Stimulated activated effector memory CD8-positive, alpha-beta T cell treated with anti-CD3 and anti-CD28 coated beads, Interleukin-12 subunit alpha, Interleukin-12 subunit beta, amount 100 ng/mL, for 72 hours (primary cell): ENCODE measurements around the gene NOMO2.
"Not testable (repeated sequence)": the region's sequence is repeated elsewhere in the genome, so short reads cannot be mapped to it uniquely, and the experiment has no call there.

Source experiments
- ATAC-seq: fragments of 150-1000 bp; cut with Tn5 transposase; 2 replicates; pipeline ENCODE4 v1.10.0; 2021
- DNase-seq, 2 donors: peaks; one replicate each; pipeline ENCODE4 v3.0.0; 2021 to 2022; ENCODE audit warnings: low spot score in 2 of 2
- H3K27ac Mint-ChIP-seq: one replicate; pipeline ENCODE4 v1.8.0; 2022; ENCODE audit warnings: mild to moderate bottlenecking, mixed read lengths
- H3K36me3 Mint-ChIP-seq: one replicate; pipeline ENCODE4 v1.8.0; 2022; ENCODE audit warnings: mild to moderate bottlenecking, mixed read lengths
- H3K4me1 Mint-ChIP-seq: one replicate; pipeline ENCODE4 v1.8.0; 2022; ENCODE audit warnings: mixed read lengths
- H3K4me3 Mint-ChIP-seq: one replicate; pipeline ENCODE4 v1.8.0; 2022; ENCODE audit warnings: mild to moderate bottlenecking, mixed read lengths
- H3K9me3 Mint-ChIP-seq: one replicate; pipeline ENCODE4 v1.8.0; 2022; ENCODE audit warnings: mixed read lengths

NOMO2 gene

DNA sequence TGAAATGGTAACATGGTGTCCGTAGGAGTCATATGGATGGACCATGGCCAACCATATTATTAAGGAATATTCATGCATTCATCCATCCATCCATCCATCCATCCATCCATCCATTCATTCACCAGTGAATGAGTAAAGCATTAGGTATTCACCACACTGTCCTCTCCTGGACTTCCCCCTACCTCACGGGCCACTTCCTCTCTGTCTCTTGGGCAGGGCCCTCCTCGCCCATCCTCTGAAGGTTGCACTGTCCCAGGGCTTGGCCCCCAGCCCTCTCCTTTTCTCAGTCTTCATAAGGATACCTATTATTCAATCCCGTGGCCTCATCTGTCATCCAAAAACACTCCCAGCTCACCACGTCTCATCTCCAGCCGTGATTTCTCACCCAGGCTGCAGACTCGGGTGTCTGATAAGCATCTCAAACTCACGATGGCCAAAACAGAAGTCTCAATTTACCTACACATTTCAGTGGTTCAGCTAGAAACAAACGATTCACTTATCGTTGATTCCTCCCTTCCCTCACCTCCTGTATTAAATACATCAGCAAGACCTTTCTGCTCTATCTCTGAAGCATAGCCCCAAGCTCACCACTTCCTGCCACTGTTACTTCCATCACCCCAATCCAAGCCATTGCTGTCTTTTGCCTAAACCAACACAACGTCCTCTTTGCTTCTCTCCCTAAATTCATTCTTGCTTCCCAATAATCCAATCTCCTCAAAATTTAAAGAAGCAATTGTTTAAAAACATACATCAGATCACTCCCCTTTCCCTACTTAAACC, 69.6 kb downstream of the NOMO2 start:
- H3K36me3 Mint-ChIP-seq, H3K27ac Mint-ChIP-seq, DNase-seq, H3K9me3 Mint-ChIP-seq, H3K4me1 Mint-ChIP-seq, H3K4me3 Mint-ChIP-seq: not testable (repeated sequence)
- ATAC-seq = peak; percentile 79

- not testable (repeated sequence) for H3K4me3 Mint-ChIP-seq, H3K36me3 Mint-ChIP-seq, H3K27ac Mint-ChIP-seq, H3K4me1 Mint-ChIP-seq, DNase-seq, H3K9me3 Mint-ChIP-seq, ATAC-seq
Measured at GRCh38 chr16:18436025-18436424, 125.9 kb downstream of the NOMO2 start.

GRCh38 chr16:18415827-18416226, 146.1 kb downstream of the NOMO2 start:
- H3K4me1 Mint-ChIP-seq, H3K27ac Mint-ChIP-seq, H3K36me3 Mint-ChIP-seq, DNase-seq, H3K4me3 Mint-ChIP-seq, H3K9me3 Mint-ChIP-seq: not testable (repeated sequence)
- ATAC-seq = peak; percentile 61

GRCh38 chr16:18409532-18410293, 152.2 kb downstream of the NOMO2 start:
- not testable (repeated sequence) for H3K4me3 Mint-ChIP-seq, H3K9me3 Mint-ChIP-seq, H3K27ac Mint-ChIP-seq, DNase-seq, H3K36me3 Mint-ChIP-seq, H3K4me1 Mint-ChIP-seq
- peak; percentile 67 for ATAC-seq

DNA sequence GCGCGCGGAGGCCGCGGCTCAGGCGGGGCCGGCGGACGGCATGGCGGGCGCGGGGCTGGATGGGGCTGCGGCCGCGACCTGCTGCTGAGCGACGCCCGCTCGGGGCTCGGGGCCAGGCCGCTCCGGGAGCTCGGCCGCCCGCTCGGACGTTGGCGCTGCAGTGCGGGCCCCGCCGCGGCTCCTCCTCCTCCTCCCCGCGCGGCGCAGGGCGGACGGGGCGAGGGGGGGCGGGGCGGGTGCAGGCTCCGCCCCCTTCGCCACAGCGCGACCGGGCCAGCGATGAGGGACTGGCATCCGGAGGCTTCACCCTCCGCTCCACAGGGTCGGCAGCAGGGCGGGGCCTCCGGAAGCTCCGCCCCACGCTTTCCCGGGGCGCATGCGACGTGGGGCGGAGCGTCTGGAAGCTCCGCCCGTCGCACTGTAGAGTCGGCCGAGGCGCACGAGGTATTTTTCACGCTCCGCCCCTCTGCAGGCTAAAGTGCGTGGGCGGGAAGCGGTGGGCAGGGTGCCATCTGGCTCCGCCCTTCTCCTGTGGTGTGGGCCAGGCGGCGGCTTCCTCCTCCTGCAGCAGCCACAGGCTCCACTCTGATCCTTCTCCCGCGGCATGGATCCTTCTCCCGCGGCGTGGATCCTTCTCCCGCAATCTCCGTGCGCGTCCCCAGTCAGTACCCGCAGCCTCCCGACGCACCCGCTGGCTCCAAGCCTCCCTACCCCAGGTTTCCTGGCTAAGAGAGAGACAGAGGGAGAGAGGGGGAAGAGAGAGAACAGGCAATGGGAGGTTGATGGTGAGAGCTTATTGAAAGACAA, 159.8 kb downstream of the NOMO2 start:
- DNase-seq, H3K4me3 Mint-ChIP-seq, H3K9me3 Mint-ChIP-seq, H3K27ac Mint-ChIP-seq, H3K36me3 Mint-ChIP-seq, H3K4me1 Mint-ChIP-seq: not testable (repeated sequence)
- ATAC-seq = peak; percentile 82

GRCh38 chr16:18401159-18401558, 160.7 kb downstream of the NOMO2 start:
- not testable (repeated sequence) for H3K9me3 Mint-ChIP-seq, H3K27ac Mint-ChIP-seq

DNA sequence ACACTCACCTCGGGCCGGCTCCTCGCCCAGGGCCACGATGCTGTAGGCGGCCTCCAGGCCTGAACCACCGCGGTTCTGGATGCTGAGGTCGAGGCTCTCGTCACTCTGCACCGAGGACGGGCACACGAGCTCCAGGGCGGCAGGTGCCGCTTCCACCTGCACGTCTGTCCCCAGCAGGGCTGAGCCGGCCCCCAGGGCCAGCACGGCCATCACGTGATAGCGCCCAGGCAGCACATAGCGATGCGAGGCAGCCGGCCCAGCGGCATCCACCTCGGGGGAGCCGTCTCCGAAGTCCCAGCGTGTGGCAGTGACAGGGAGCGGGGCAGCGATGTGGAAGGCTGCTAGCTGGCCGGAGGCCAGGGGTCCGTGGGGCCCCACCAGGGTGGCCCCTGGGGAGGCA, 167.5 kb downstream of the NOMO2 start:
- not testable (repeated sequence) for H3K4me3 Mint-ChIP-seq, H3K4me1 Mint-ChIP-seq, H3K9me3 Mint-ChIP-seq, ATAC-seq, H3K27ac Mint-ChIP-seq, H3K36me3 Mint-ChIP-seq, DNase-seq

More at GRCh38 chr16:18401159-18401558, 160.7 kb downstream of the NOMO2 start:
- not testable (repeated sequence) for H3K4me1 Mint-ChIP-seq, H3K36me3 Mint-ChIP-seq, ATAC-seq
- DNase-seq = peak; percentile 17 to 59
- peak overlapping the region; percentile 56 for H3K4me3 Mint-ChIP-seq

GRCh38 chr16:18387767-18388166, 174.1 kb downstream of the NOMO2 start:
- H3K4me3 Mint-ChIP-seq = not testable (repeated sequence)

DNA sequence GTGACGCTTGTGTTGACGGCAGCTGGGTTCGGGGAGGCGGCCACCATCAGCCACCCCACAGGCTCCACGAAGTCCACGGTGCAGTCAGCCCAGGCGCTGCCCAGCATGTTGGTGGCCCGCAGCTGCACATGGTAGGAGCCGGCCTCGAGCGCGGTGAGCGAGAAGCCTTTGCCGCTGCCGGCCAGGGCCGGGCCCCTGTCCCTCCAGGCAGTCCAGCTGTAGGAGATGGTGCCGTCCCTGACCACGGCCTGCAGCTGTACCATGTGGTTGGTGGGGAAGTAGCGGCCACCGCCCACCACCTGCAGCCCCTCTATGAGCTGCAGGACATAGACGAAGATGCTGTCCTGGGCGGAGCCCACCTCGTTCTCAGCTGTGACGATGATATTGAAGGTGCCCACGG, 175.4 kb downstream of the NOMO2 start:
- not testable (repeated sequence) for H3K9me3 Mint-ChIP-seq, H3K27ac Mint-ChIP-seq, ATAC-seq, H3K36me3 Mint-ChIP-seq, H3K4me1 Mint-ChIP-seq, H3K4me3 Mint-ChIP-seq
- DNase-seq = peak in 1 of 2 donors; percentile 45

More at GRCh38 chr16:18387767-18388166, 174.1 kb downstream of the NOMO2 start:
- H3K9me3 Mint-ChIP-seq, H3K27ac Mint-ChIP-seq, H3K4me1 Mint-ChIP-seq, ATAC-seq, H3K36me3 Mint-ChIP-seq, DNase-seq: not testable (repeated sequence)

GRCh38 chr16:18385285-18385684, 176.6 kb downstream of the NOMO2 start:
- not testable (repeated sequence) for H3K27ac Mint-ChIP-seq, H3K4me1 Mint-ChIP-seq, H3K9me3 Mint-ChIP-seq, H3K4me3 Mint-ChIP-seq, H3K36me3 Mint-ChIP-seq, ATAC-seq
- DNase-seq = peak in 1 of 2 donors; percentile 32

- DNase-seq = peak in 1 of 2 donors; percentile 47
Measured at GRCh38 chr16:18384869-18385268, 177.0 kb downstream of the NOMO2 start.

GRCh38 chr16:18384098-18384636, 177.7 kb downstream of the NOMO2 start:
- H3K4me3 Mint-ChIP-seq, H3K9me3 Mint-ChIP-seq, ATAC-seq, H3K36me3 Mint-ChIP-seq, H3K4me1 Mint-ChIP-seq, H3K27ac Mint-ChIP-seq: not testable (repeated sequence)
- DNase-seq = peak in 1 of 2 donors; percentile 45

More at GRCh38 chr16:18384869-18385268, 177.0 kb downstream of the NOMO2 start:
- H3K27ac Mint-ChIP-seq, H3K36me3 Mint-ChIP-seq, ATAC-seq, H3K4me3 Mint-ChIP-seq, H3K9me3 Mint-ChIP-seq, H3K4me1 Mint-ChIP-seq: not testable (repeated sequence)

GRCh38 chr16:18382696-18383095, 179.2 kb downstream of the NOMO2 start:
- H3K4me1 Mint-ChIP-seq, H3K4me3 Mint-ChIP-seq, H3K36me3 Mint-ChIP-seq, H3K9me3 Mint-ChIP-seq, H3K27ac Mint-ChIP-seq, ATAC-seq: not testable (repeated sequence)
- peak in 1 of 2 donors; percentile 55 for DNase-seq
